ENCODE measurements around the gene THEMIS.

DNA sequence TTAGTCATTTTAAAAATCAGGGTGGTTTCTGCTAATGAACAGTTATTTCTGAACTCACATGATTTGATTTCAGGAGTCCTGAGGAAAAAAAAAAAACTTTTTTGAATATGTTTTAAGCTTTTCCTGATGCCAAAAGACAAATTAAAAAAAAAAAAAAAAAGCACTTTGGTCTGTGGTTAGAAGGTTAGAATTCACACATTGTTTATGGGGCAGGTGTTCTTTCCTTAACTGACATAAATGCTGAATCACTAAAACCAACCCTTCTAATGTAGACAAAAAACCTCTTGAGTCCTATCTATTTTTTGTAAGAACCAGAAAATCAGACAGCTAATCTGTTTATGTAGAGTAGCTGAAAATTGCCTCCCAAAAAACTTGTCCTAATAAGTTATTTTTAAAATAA is 20.4 kb downstream of the THEMIS start:
- no peak for TF ChIP-seq EZH2 (IDR thresholded peaks at IDR 0.05; ENCODE audit: low read length)
- TF ChIP-seq, protein P1, sequence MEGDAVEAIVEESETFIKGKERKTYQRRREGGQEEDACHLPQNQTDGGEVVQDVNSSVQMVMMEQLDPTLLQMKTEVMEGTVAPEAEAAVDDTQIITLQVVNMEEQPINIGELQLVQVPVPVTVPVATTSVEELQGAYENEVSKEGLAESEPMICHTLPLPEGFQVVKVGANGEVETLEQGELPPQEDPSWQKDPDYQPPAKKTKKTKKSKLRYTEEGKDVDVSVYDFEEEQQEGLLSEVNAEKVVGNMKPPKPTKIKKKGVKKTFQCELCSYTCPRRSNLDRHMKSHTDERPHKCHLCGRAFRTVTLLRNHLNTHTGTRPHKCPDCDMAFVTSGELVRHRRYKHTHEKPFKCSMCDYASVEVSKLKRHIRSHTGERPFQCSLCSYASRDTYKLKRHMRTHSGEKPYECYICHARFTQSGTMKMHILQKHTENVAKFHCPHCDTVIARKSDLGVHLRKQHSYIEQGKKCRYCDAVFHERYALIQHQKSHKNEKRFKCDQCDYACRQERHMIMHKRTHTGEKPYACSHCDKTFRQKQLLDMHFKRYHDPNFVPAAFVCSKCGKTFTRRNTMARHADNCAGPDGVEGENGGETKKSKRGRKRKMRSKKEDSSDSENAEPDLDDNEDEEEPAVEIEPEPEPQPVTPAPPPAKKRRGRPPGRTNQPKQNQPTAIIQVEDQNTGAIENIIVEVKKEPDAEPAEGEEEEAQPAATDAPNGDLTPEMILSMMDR (optimal IDR thresholded peaks at IDR 0.05 in 1 of 3, IDR thresholded peaks at IDR 0.05 in 1 of 3, conservative IDR thresholded peaks at IDR 0.05 in 1 of 3; ENCODE audit: extremely low read depth in 1 of 3, insufficient read depth in 2 of 3, low read length in 3 of 3): no peak
